HG03095 (cell line): Measurements from ENCODE around the gene PLD6.

ENCODE experiments used
- ATAC-seq: cut with Tn5 transposase; IDR thresholded peaks from one replicate; pipeline ENCODE4 v1.9.1; 2021; ENCODE audit warnings: moderate library complexity; ENCODE audit not compliant: unreplicated experiment

The PLD6 gene

DNA sequence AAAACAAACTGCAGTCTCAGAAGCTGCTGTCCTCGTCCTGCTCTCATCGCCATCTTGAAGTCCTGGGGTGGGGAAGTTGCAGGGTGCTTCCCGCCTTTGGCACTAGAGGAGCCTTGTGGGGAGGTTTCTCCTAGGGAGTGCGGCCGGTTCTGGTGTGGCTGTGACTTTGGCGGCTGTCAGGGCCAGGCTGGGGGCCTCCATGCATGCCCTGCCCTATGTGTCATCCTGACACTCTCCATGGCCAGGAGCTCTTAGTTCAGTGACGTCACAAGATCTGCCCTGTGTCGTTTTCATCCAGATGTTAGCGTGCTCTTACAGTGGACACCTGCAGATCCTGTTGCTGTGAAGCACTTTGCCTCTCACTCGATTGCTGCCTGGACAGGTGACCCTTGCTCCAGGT is 49.6 kb downstream of the PLD6 start:
- no peak for ATAC-seq

DNA sequence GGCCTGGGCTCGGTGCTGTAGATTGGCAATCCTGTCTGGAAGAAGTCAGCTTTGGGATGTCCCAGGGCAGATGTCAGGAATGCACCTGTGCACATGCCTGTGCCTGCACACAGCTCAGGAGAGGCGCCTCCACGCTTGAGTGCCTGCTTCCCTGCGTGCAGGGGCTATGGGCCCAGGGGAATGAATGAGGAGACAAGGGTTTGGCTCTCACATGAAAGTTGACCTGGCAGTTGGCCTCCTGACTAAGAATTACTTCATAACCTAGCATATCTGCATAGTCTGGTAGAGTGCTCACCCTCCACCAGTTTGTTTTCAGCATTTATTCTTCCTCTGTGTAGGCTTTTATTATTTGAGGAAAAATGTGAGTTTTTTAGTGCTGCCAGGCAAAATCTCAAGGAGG is 50.0 kb downstream of the PLD6 start:
- no peak for ATAC-seq

DNA sequence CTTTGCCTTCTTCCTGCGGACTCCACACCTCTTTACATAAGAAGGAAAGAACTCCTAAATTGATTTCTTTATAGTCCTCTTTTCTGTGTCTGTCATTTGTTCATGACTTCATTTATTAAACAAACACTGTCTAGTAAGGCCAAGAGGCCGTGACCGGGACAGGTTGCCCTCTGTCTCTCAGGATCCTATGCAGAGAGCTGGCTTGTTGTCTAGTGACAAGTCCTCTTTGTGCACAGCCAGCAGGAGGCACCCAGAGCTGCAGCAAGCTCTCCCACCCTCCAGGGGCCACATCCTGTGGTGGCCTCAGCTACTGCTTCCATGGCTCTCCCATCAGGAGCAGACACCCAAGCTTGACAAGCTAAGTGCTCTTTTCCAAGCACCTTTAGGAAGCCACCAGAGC is 50.6 kb downstream of the PLD6 start:
- ATAC-seq = no peak

DNA sequence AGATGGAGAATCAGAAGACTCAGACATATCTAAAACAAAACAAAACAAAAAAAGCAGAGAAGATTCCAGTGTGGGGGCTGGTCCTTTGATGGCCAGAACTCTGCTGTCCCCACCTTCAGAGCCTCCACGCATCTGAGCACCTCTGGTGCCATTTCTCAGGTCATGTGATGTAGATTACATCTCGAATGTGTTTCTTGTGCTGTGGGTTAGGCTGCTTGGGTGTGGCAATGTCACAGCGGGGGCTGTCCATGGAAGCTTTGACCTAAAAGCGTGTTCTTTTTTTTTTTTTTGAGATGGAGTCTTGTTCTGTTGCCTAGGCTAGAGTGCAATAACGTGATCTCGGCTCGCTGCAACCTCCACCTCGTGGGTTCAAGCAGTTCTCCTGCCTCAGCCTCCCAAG is 51.2 kb downstream of the PLD6 start:
- ATAC-seq = no peak

DNA sequence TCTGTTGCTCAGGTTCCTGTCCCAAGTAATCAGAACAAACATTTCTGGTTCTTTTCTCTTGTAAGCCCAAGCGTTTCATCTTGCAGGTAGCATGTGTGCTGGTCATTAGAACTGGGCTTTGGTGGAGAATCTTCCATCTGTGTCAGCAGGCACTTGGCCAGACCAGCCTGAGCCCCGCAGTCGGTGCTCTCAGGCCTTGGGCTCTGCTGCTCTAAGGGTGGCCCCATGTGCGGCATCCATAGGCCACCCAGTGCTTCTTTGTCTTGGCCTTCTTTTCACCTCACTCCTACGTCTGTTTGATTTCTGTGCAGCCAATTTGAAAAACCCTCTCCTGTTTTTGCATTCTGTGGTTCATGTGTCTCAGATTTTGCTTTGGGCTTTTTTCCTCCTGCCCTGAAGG is 51.6 kb downstream of the PLD6 start:
- no peak for ATAC-seq

DNA sequence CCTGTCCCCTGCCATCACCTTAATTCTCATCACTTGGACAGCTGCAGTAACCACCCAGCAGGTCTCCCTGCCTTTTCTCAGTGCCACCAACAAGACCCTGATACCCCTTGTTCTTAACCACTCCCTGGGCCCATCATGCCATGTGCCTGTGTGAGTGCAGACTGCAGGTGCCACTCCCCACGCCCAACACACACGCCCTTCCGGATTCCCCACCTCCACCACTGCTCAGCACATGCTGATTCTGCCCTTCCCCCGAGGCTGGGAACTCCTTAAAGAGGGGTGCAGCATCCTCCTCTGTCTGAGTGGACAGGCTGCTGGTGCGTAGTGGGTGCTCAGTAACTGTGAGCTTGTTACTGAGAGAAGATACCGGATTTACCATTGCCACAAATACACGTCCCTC is 52.4 kb downstream of the PLD6 start:
- ATAC-seq = no peak

DNA sequence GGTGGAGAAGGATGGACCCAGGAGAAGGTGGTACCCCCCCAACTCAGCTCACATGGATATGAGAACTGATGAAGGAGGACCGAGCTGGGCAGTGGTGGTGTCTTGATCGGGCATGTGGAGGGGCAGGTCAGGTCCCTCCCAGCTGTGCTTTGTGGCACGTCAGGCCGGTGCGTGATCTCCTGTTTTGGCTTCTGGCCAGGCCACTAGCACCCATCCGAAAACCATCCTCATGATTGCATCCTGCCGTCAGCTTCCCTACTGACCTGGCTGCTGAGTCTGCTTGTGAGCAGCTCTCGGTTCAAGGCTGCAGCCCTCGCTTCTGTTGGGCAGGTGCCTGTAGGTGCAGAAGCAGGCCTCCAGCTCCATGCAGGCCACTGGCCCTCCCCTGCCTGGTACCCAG is 53.1 kb downstream of the PLD6 start:
- ATAC-seq = no peak

DNA sequence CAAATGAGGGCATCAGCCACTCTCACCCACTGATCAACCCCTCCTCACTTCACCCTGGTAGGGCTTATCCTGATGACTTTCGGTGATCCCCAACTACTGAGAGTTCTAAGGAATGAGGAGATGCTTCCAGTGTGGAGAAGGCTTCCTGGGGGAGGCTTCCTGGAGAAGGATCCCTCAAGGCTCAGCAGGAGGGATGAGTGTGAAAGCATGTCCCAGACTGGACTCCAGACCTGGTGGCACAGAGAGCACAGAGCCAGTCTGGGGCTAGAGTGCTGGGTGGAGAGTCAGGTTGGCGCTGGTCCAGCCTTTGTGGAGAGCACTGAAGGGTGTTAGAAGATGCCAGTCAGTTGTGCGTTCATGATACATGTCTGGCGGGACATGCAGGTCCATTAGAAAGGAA is 53.7 kb downstream of the PLD6 start:
- no peak for ATAC-seq

DNA sequence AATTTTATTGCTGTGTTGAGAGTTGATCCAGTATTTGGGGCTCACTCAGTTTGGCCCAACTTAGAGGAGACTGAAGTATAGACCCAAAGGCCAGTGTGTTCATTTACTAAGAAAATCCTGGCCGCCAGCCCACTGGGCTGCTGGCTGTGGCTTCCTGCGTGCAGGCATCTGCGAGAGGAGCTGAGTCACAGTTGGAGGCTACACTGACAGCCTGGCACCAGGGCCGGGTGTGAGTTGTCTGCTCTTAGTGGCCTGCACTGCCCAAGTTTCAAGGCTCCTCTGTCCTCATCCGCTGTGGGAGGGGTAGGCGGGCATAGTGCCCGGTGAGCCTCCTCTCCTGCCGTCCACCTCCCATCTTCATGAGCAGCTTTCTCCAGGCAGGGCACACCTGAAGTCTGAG is 54.2 kb downstream of the PLD6 start:
- ATAC-seq = no peak

DNA sequence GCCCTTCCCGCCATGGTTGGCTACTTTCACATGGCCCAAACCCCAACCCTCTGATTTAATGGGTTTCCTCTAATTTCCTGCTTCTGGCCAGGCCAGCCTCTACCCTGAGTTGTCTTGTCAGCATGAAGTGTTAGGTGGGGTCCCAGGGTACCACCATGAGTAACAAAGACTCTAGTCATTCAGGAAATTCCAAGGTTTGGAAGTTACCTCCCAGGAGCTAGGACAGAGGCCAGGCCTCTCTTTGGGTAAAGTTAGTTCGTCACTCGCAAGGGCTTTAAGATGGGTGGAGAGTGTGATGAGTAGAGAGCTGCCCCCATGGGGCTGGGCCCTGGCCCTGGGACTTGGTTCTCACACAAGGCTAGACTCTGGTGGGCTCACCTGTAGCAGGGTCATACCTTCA is 54.6 kb downstream of the PLD6 start:
- no peak for ATAC-seq

DNA sequence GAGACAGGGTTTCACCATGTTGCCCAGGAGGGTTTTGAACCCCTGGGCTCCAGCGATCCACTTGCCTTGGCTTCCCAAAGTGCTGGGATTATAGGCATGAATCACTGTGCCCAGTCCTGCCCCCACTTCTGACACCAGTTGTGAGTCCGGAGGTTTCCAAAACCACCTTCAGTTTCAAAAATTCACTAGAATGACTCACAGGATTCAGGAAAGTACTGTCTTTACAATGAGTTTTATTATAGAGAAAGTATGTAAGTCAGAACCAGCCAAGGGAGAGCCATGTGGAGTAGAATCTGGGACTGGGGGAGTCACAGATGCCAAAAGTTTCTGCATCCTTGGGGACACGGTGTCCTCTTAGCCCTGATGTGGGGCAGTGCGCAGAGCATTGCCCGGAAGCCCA is 55.1 kb downstream of the PLD6 start:
- ATAC-seq = no peak
